ENCODE measurements around the gene CRMP1. TPM values are rescaled to one million over a fixed set of nuclear protein-coding genes. Genes with fewer than 3 reads are reported as not detected.

CRMP1 gene
- total RNA-seq, 1 donor from 2014 or later = 1.4 TPM

GRCh38 chr4:5919571-5919970 is 26.7 kb upstream of the CRMP1 start:
- no peak for DNase-seq (ENCODE audit: low spot score)

GRCh38 chr4:5919044-5919443 is 26.2 kb upstream of the CRMP1 start:
- no peak for DNase-seq (ENCODE audit: low spot score)

GRCh38 chr4:5918331-5918985 is 25.6 kb upstream of the CRMP1 start:
- no peak for DNase-seq (ENCODE audit: low spot score)

GRCh38 chr4:5917672-5918071 is 24.8 kb upstream of the CRMP1 start:
- DNase-seq (ENCODE audit: low spot score) = no peak

- DNase-seq (ENCODE audit: low spot score) = no peak
These were observed 23.3 kb upstream of the CRMP1 start for GRCh38 chr4:5916229-5916628.

GRCh38 chr4:5913454-5913853 is 20.6 kb upstream of the CRMP1 start:
- no peak for DNase-seq (ENCODE audit: low spot score)

GRCh38 chr4:5912614-5913019 is 19.7 kb upstream of the CRMP1 start:
- no peak for DNase-seq (ENCODE audit: low spot score)

- DNase-seq (ENCODE audit: low spot score) = no peak
These were observed 16.1 kb upstream of the CRMP1 start for GRCh38 chr4:5908876-5909427.

GRCh38 chr4:5906191-5906590 is 13.3 kb upstream of the CRMP1 start:
- DNase-seq (ENCODE audit: low spot score) = no peak

- DNase-seq (ENCODE audit: low spot score) = no peak
These were observed 12.8 kb upstream of the CRMP1 start for GRCh38 chr4:5905714-5906113.

- no peak for DNase-seq (ENCODE audit: low spot score)
These were observed 8.0 kb upstream of the CRMP1 start for GRCh38 chr4:5900844-5901243.

- no peak for DNase-seq (ENCODE audit: low spot score)
These were observed 7.0 kb upstream of the CRMP1 start for GRCh38 chr4:5899881-5900280.

- no peak for DNase-seq (ENCODE audit: low spot score)
These were observed 6.5 kb upstream of the CRMP1 start for GRCh38 chr4:5899396-5899795.

- DNase-seq (ENCODE audit: low spot score) = no peak
These were observed 4.8 kb upstream of the CRMP1 start for GRCh38 chr4:5897674-5898073.

GRCh38 chr4:5895287-5895686 is 2.4 kb upstream of the CRMP1 start:
- no peak for DNase-seq (ENCODE audit: low spot score)

- DNase-seq (ENCODE audit: low spot score) = no peak
These were observed 1.4 kb upstream of the CRMP1 start for GRCh38 chr4:5894266-5894665.

GRCh38 chr4:5893591-5893990 is 705 bp upstream of the CRMP1 start:
- DNase-seq (ENCODE audit: low spot score) = no peak

GRCh38 chr4:5892323-5893003 is 423 bp downstream of the CRMP1 start:
- no peak for DNase-seq (ENCODE audit: low spot score)

- DNase-seq (ENCODE audit: low spot score) = no peak
These were observed 1.1 kb downstream of the CRMP1 start for GRCh38 chr4:5891563-5892322.

- DNase-seq (ENCODE audit: low spot score) = no peak
These were observed 2.7 kb downstream of the CRMP1 start for GRCh38 chr4:5890063-5890727.

GRCh38 chr4:5889002-5889696 is 3.7 kb downstream of the CRMP1 start:
- DNase-seq (ENCODE audit: low spot score) = no peak
